Measurements from ENCODE around the gene SIAH3.
"Not testable (repeated sequence)": the region's sequence is repeated elsewhere in the genome, so short reads cannot be mapped to it uniquely, and the experiment has no call there.

SIAH3 gene, protein sequence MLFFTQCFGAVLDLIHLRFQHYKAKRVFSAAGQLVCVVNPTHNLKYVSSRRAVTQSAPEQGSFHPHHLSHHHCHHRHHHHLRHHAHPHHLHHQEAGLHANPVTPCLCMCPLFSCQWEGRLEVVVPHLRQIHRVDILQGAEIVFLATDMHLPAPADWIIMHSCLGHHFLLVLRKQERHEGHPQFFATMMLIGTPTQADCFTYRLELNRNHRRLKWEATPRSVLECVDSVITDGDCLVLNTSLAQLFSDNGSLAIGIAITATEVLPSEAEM

DNA sequence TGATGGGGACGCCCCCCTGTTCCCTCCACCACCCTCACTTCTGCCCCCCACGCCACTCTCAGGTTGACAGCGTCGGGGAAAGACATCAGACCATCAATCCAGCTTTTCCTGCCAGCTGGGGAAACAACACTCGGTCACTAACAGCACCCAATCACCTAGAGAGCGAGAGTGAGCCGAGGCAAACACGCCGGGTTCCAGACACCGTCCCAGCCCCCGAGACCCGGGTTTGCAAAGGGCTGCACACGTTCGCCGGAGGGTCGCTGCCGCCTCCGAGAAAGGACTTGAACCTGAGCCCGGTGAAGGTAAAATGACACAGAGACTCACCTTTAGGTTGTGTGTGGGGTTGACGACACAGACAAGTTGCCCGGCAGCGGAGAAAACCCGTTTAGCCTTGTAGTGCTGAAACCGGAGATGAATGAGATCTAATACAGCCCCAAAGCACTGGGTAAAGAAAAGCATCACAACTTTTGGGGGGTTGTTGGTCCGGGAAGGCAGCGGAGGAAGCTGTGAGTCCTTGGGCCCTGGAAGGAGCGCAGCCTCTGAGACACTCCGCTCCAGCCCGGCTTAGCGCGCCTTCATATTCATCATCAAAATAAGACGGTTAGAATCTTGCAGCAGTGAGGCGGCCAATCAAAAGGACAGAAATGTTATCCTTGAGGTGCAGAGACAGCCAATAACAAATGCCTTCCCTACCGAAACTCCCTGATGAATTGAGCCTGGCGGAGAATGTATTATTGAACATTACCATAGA is at the start of gene SIAH3:
TSS of gene SIAH3 (minus strand) at position 583 of the 751 bp plus-strand sequence. CDS start at position 459, 124 bp downstream.
- no peak for DNase-seq

DNA sequence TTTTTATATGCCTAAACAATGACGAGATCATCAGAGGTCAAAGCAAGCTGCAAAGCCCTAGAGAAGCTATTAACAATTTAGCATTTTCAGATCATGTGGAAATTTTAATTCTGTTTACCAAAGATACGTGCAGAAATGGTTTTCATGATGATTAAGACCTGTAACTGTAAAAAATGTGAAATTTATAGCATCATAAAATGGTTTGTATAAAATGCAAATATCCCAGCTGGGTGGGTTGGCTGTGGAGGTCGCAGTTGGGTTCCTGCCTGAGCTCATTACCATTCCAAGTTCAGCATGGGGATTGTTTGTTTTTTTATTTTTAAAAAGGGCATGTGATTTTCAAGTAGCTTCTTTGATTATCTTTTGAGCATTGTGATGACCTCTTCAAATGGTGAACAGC is 47.9 kb upstream of the SIAH3 start:
- DNase-seq = no peak

DNA sequence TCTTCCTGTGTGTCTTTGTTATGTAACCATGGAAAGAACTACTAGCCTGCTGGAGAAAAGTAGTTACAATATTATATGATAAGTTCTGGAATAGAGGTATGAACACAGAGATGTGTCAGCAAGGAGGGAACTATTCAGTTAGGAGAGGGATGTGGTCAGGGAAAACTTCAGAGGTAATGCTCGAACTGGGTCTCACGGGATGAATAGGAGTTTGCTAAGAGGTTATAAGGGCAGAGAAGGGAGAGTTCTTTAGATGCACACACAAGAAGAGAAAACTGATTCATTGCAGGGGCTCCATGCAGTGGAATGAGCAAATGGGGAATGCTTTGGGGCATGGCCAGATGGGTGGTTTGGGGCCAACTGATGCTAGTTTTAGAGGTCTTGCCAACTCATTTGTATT is 46.0 kb upstream of the SIAH3 start:
- no peak for DNase-seq

DNA sequence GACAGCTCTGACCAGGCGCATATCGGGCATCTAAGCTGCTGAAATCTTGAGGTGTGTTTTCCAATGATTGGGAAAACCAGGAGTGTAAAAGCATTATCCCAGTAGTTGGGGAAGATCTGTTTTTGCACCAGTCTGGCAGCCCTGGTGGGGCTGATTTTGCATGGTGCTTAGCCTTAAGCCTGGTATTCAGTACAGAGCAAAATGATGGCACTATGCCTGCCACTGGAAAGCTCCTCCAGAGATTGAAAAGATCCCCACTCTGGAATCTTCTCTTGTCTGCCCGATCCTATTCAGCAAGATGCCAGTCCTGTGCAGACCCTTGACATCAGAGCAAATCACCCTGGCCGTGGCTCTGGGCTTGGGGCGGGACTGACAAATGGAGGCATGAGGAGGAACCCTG is 44.7 kb upstream of the SIAH3 start:
- DNase-seq = no peak

DNA sequence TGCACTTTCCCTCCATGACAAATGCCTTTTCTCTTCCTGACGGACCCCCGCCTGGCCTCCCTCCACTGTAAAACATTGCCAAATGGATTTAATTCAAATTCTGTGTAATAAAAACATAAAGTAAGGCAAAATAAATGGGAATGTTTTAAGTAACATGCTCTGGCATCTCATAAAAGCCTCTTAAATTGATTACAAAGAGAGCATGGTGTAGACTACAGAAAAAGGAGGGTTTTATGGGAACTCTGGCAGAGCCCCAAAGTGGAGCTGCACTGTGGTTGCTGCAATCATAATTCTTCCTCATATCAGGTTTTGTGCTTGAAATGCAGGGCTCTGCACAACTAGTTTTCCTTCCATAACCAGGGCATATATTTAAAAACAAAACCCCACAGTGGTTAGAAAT is 44.3 kb upstream of the SIAH3 start:
- DNase-seq = no peak

DNA sequence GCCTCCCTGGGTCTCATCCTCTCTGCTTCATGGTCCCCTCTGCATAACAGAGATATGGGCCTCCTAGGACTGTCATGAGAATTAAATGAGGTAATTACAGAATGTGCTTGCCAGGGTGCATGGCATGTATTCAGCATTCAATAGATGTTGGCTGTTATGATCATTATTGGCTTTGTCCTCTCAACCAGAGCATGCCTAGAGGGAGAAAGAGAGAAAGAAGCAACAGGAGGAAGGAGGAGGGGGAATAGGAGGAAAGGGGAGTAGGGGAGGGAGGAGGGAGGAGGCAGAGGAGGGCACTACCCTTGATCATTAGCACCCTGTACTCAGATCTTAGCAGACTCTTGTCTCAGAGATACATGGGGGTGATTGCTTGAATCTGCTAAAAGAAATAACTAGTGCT is 41.0 kb upstream of the SIAH3 start:
- no peak for DNase-seq

DNA sequence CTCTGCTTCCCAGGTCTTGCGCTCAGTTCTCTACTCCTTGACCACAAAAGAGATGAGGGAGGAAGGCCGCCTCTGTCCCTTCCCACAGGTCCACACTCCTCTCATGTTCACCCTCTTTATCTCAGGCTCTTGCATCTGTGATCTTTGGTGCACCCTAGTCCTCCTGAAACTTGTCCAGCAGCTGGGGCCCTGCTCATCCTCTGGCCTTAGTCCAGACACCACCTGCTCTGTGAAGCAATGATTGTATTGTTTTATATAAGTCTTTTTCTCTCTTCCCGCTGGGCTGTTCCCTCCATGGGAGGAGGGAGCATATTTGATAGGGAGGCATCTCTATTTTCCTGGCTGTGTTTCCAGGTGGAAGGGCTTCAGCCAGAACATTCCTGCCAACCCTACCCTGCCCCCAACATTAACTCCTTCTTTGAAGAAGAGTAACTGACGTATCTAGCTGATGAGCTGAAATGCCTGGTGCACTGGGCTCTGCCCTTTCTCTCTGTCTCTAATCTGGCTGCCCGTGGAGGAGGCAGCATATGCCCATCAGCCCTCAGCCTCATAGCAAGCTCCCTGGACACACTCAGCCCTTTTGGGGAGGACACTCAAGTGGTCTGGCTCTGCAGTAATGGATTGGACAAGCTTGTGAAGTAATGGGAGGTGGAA is 38.2 kb upstream of the SIAH3 start:
- DNase-seq = no peak

DNA sequence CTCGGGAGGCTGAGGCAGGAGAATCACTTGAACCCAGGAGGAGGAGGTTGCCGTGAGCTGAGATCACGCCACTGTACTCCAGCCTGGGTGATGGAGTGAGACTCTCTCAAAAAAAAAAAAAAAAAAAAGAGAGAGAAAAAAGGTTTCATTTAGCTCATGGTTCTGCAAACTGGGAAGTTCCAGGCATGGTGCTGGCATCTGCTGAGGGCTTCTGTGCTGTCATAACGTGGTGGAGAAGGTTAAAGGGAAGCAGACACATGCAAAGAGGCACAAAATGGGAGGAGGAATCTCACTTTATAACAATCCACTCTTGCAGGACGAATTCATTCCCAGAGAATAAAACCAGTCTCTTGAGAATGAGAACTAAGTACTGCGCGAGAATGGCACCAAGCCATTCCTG is 34.9 kb upstream of the SIAH3 start:
- DNase-seq = no peak

DNA sequence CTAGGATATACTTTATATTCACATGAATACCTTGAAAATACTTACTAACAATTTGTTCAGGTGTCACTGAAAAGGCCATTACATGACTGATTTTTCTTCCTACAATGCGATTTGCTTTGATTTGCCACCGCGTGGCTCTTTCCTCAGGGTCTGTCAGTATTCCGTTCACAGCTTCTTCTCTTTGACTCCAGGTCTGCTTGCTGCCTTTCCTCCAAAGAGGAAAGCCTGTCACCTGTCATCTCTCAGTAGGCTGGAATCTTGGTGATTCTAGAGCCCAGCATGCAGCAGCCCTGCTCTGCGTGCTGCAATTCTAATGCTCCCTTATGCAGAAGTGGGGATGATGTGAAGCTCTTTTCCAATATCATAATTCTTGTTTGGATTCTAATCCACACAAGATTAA is 33.6 kb upstream of the SIAH3 start:
- DNase-seq = no peak

DNA sequence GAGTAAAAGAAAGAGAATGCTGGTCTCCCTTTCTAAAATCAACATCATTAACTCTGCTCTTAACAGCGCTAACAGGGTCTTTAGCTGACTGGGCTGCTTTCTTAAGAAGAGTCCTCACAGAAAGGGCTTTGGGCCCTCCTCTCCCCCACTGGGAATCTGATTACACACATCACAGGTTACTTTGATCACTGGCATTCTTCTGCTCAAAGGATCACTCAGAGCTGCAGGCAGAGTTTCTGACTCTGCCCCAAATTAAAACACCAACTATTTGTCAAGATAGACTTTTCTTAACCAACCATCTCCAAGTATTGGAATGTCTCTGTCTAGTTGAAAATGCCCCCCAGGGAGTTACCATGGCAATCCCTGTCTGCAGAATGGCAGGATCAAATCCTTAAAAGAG is 31.1 kb upstream of the SIAH3 start:
- DNase-seq = no peak

DNA sequence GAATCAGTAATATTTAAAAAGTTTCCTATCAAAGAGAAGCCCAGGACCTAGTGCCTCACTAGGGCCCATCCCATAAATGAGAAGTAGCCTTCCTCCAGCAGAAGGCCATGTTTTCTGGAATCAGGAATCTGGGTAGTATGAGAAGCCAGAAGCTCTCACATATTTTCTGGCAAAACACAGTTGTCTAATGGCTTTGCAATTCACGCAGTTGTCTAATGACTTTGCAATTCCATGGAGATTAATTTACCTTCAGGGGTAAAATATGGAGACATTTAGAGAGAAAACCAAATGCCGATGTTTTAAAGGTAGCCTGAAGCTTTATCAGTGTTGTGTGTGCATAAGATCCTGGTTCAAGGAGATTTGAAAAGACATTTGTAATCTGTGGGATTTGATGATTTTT is 29.8 kb upstream of the SIAH3 start:
- DNase-seq = no peak

DNA sequence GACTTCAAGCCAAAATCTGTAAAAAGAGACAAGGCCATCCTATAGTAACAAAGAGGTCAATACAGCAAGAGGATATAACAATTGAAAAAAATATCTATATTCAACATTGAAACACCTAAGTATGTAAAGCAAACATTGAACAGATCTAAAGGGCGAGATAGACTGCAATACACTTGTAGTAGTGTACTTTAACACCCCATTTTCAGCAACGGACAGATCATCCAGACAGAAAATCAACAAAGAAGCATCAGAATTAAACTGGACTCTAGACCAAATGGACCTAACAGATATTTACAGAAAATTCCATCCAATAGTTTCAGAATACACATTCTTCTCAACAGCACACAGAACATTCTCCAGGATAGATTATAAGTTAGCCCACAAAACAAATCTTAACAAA is 28.7 kb upstream of the SIAH3 start:
- no peak for DNase-seq

DNA sequence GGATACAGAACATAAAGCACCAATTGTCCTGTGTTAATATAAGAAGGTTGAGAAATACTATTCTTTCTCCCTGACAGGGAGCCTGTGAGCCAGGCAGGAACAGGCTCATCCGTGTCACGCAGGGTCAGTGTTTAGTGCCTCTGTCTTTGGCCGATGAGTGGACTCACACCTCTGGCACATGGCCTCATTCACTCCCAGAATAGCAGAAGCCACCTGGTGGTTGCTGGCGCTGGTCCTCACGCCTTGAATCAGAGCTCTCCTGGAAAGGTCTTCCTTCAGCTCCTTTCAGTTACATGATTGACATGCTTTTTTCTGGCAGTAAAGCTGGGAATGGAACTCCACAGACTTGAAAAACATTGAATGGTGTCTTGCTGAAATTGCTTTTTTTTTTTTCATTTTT is 28.1 kb upstream of the SIAH3 start:
- no peak for DNase-seq

DNA sequence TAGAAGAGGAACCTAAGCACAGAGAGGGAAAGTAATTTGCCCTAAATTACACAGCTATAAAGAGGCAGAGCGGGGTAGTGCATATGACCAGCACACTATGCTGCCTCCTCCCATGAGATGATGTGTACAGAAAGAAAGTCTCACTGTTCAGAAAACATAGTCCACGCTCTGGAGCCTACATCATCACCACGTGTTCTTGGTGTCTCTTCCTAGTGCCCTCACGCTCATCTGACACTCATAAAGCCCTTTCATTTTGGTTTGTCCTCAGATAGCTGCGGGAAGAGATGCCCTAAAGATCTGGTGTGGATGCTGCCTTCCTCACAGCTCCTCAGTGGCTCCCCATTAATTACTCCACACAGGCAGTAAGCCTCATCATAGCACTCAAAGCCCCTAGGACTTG is 27.4 kb upstream of the SIAH3 start:
- no peak for DNase-seq

DNA sequence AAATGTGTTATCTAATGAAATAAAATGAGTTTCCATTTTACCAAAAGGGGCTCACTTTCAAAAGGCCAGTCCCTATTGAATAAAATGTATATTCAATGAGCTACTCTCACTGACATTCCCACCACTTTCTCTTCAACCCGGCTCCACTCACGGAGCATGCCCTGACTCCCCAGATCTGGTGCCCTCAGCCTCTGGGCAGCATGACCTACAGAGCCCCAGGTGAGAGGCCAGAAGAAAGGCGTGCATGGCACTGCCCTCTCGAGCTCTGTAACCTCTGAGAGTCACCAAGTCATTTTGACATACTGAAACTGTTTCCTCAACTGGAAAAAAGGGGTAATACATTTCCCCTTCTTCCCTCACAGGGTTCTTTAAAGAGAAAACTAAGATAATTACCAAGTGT is 25.2 kb upstream of the SIAH3 start:
- no peak for DNase-seq

DNA sequence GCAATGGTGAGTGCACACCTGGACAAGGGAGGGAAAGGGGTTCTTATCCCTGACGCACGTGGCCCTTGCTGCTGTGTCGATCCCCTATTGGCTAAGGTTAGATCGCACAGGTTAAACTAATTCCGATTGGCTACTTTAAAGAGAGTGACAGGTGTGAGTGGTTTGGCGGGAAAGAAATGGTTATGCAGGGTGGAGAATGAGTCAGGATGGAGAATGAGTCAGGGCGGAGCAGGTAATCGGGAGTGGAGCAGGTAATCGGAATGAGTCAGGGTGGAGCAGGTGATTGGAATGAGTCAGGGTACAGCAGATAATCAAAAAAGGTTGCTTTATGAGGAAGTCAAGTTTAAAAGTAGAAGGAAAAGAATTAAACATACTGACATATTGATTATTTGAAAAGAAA is 24.4 kb upstream of the SIAH3 start:
- DNase-seq = no peak

DNA sequence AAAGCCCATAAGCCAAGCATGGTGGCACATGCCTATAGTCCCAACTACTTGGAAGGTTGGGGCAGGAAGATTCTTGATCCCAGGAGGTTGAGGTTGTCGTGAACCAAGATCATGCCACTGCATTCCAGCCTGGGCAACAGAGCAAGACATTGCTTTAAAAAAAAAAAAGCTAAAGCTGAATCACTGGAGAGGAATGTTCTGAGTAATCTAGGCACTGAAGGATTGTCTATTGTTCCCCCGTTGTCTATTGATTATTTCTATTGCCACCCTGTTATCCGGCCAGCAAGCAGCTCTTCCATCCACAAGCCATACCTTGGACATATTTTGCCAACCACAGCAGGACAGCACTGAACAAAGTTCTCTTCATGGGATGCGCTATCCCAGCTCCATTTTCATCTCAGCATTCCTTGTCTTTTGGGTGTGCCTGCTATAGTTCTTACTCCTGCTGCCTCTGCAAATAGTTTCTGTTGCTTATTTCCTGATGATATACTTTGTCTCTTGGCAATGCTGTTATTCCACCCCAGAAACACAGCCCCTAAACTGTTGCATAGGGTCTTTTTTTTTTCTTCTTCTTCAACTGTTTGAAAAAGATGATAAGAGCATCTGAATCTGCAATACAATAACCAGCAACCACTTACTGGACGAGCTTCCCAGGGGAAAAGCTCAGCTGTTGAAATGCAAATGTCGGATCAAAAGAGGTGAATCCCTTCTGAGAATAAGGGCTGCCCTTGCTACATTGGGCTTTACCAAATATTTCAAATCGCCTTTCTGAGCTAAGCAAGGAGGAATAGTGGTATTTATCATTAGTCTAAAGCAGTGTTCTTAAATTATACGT is 22.2 kb upstream of the SIAH3 start:
- no peak for DNase-seq

DNA sequence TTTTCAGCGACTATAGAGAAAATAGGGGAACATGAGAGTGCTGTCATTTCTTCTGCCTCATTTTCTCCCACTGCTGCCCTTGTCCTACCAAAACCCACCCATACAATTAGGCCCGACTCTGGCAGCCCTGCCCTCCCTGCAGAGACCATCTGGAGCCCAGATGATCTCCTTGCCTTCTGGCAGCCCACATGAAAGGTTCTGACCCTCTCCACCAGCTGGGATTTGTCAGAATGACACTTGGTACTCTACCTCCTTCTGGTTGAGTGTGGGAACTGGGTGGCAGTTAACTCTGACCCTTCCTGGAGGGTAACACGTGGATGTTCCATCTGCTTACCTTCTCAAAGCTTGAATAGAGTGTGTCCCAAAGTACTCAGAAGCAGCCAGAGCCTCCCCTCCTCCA is 21.0 kb upstream of the SIAH3 start:
- no peak for DNase-seq

DNA sequence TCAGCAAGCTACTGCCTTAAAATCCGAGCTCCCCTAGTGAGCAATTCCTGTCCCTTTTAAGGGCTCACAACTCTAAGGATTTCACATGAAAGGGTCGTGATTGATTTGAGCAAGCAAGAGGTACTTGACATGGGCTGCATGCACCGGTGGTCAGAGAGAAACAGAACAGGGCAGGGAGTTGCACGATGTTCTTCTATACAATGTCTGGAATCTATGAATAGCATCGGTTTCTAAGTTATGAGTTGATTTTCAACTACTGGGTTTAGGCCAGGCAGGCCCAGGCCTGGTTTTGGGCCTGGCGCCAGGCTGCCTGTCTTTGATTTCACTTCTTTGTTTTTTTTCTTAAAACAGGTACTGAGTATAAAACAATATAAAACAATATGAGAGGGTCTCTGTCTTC is 19.6 kb upstream of the SIAH3 start:
- not testable (repeated sequence) for DNase-seq

DNA sequence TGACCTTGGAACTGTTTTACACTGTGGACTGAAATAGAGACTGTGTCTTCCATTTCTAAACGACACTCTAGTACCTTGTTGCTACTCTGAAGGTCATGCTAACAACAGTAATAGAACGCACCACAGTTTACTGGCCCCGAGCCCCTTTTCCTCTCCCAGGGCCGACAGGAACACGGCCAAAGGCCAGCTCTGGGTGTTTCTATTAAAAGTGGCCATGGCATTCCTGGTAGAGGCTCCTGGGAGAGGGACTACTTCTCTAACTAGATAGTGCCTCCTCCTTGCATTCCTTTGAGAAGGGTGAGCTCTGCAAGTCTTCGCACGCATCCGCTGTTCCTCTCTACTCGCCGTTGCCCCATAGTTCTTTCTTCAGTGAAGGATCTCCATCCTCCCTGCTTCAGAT is 18.7 kb upstream of the SIAH3 start:
- DNase-seq = no peak

DNA sequence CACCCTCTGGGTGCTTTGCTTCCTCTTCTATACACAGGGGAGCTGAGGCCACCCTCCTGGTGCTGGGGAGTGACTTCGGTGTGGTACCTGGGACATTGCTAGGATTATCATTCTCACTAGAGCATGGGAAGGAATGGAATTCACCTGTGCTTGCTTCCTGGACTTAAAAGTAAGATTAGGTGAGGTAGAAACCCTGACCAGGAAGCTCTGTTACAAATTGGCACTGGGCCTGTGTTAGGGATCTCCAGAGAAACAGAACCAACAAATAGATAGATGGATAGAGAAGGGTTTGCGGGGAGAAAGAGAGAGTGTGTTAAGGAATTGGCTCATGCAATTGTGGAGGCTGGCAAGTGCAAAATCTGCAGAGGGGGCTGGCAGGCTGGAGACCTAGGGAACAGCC is 13.9 kb upstream of the SIAH3 start:
- no peak for DNase-seq

DNA sequence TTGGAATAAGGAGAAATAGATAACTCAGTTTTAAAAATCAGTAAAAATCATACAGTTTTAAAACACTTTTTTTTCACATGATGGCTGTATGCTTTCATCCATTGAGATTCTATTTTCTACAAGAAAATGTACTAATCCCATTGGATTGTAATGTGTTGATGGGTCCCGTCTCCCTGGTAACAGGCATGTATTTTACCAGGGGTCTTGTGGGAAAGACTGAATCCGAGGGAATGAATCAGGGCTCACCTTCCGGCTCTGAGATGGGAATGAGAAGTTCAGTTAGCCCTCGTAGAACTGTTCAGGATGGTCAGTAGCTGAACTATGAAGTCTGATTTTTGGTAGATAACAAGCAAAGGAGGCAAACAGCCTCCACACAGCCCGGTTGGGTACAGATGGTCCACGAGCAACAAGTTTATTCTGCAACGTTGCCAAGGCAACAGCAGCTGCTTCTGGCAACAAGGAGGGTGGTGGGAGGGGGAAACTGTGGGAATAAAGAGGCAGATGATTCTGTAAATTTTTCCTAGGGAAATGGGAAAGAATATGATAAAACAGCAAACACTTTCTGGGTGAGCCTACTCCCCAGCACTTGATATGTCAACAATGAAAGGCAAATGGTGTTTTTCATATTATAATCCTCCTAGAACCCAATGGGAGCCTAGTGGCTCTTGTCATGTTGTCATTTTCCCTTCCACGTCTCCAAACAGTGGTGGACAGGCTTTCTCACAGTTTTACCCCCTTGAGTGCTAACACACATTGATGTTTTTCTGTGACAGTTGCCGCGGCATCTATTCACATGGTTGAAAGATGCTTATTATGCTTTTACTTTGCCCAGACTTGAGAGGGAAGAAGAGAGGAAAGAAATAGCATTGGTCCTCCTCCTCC is 12.4 kb upstream of the SIAH3 start:
- no peak for DNase-seq
